Measurements from ENCODE around the gene SLC1A3.

DNA sequence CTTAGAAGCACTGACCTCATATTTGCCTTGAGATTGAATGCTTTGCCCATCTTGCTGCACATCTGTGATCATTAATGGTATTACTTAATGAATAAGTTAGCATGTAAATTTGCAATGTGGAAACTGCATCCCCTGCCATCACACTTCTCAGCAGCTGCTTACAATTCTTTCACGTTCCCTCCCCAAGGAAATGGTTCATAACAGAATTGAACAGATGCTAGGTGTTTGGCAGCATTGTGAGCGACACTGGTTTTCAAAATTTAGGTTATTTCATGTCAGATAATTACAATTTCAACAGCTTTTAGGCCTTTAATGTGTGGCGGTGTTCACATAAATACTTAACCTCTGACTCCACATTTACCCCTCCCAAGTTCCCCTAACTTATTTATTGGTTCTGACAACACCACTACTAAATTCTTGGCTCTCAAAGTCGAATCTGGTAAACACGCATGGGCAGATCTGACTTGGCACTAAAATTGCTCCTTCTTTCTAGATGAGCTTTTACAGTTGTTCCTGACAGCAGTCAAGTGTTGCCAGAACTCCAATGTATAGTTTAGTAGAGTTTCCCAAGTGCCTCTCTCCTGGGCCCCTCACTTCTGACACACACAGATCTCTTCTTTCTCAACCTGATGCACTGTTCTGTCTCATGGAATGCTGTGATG lies 46.8 kb downstream of the SLC1A3 start:
- TF ChIP-seq, protein P1, sequence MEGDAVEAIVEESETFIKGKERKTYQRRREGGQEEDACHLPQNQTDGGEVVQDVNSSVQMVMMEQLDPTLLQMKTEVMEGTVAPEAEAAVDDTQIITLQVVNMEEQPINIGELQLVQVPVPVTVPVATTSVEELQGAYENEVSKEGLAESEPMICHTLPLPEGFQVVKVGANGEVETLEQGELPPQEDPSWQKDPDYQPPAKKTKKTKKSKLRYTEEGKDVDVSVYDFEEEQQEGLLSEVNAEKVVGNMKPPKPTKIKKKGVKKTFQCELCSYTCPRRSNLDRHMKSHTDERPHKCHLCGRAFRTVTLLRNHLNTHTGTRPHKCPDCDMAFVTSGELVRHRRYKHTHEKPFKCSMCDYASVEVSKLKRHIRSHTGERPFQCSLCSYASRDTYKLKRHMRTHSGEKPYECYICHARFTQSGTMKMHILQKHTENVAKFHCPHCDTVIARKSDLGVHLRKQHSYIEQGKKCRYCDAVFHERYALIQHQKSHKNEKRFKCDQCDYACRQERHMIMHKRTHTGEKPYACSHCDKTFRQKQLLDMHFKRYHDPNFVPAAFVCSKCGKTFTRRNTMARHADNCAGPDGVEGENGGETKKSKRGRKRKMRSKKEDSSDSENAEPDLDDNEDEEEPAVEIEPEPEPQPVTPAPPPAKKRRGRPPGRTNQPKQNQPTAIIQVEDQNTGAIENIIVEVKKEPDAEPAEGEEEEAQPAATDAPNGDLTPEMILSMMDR (IDR thresholded peaks at IDR 0.05): no peak
- no peak for TF ChIP-seq POLR2A (IDR thresholded peaks at IDR 0.05)

Data from body of pancreas (tissue), 4 donors.